Measurements from ENCODE around the gene BCL2A1. TPM values are rescaled to one million over a fixed set of nuclear protein-coding genes. Genes with fewer than 3 reads are reported as not detected.

Gene BCL2A1
- total RNA-seq, 1 experiment from 2014 or later = not detected

DNA sequence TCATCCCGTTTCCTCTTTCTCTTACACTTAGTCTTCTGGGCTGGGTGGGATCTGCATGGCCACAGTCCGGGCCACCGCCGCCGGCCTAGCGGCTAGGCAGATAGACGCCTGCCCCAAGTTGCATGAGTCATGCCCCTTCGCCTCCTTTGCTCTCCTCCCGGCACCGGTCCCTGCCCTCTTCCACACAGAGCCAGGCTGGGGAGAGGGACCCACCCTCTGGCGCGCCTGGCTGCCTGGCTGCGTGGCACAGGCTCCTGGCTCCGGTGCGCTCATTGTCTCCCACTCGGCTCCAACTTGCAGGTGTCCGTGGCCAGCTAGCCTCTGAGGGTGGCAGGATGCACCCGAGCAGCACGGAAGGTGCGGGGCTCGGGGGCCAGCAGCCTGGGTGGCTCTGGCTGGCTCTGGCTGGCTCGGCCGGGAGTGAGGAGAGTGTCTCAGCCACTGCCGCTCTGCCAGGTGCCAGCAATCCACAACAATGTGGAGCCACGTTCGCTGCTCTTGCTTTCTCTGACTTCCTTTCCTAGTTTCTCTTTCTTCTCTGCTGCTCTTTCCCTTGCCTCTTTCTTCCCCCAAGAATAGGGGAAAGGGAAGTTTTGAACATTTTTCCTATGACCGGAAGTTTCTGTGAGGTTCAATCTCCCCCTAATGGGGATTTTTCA, 51.8 kb downstream of the BCL2A1 start:
- Histone ChIP-seq H3K14ac (ENCODE audit: insufficient read depth, low read length) (no peak overlapping the region), H3K79me2 (ENCODE audit: insufficient read depth, low read length) (peaks cover 15% of the 10 kb centered on the region; the same call in 1 of the 2 replicates), H3K9ac (ENCODE audit: extremely low read depth, insufficient read length, low read length) (peak overlapping the region; percentile 63), H3K18ac (ENCODE audit: insufficient read length, low read depth, low read length) (no peak overlapping the region), H3K4me1 (ENCODE audit: insufficient read depth, low read length) (no peaks in the 10 kb centered on the region), H4K20me1 (ENCODE audit: control insufficient read depth, insufficient read depth, insufficient read length) (no peaks in the 10 kb centered on the region), H2BK20ac (ENCODE audit: low read depth, low read length, poor library complexity, severe bottlenecking) (no peak overlapping the region), H4K91ac (ENCODE audit: insufficient read length, low read depth, low read length) (no peak overlapping the region), H3K9me3 (ENCODE audit: control insufficient read depth, low read depth, low read length) (peaks cover 14% of the 10 kb centered on the region), H3K79me1 (ENCODE audit: insufficient read depth, low read depth, low read length, poor library complexity, severe bottlenecking) (no peaks in the 10 kb centered on the region), H2BK120ac (ENCODE audit: low read depth, low read length, poor library complexity, severe bottlenecking) (no peak overlapping the region), H3K27ac (ENCODE audit: insufficient read length, low read depth, low read length) (peak overlapping the region; percentile 78), H2AK5ac (ENCODE audit: insufficient read length, low read length) (no peak overlapping the region), H3K56ac (ENCODE audit: insufficient read length, low read depth, low read length) (no peak overlapping the region), H3K4ac (ENCODE audit: low read depth, low read length) (no peak overlapping the region), H3K4me2 (ENCODE audit: insufficient read depth, insufficient read length, low read length) (peak overlapping the region; percentile 24), H3T11ph (ENCODE audit: low read length) (no peak overlapping the region), H2AFZ (ENCODE audit: low read length) (no peak overlapping the region), H3K27me3 (ENCODE audit: insufficient read depth, low read length) (no peaks in the 10 kb centered on the region), H2BK5ac (ENCODE audit: insufficient read length, low read length) (no peak overlapping the region), H2BK15ac (ENCODE audit: low read depth, low read length) (no peak overlapping the region), H3K23ac (ENCODE audit: insufficient read length, low read depth, low read length) (no peak overlapping the region), H2BK12ac (ENCODE audit: insufficient read length, low read depth, low read length) (no peak overlapping the region), H4K5ac (ENCODE audit: insufficient read length, low read depth, low read length) (no peak overlapping the region), H4K8ac (replicated peaks; ENCODE audit: insufficient read length, low read depth, low read length) (no peak overlapping the region), H3K23me2 (ENCODE audit: insufficient read length, low read depth, low read length, poor library complexity, severe bottlenecking) (peaks cover 7% of the 10 kb centered on the region)
- WGBS (ENCODE audit: extremely low coverage, insufficient read length, low lambda C conversion rate) = no CpG with 5 or more reads among the region's 27 CpGs
- peak overlapping the region in 2 of 3 experiments; percentile 6 to 96; a peak in 4 of 7 replicates for H3K27ac Mint-ChIP-seq
- TF ChIP-seq, protein P1, sequence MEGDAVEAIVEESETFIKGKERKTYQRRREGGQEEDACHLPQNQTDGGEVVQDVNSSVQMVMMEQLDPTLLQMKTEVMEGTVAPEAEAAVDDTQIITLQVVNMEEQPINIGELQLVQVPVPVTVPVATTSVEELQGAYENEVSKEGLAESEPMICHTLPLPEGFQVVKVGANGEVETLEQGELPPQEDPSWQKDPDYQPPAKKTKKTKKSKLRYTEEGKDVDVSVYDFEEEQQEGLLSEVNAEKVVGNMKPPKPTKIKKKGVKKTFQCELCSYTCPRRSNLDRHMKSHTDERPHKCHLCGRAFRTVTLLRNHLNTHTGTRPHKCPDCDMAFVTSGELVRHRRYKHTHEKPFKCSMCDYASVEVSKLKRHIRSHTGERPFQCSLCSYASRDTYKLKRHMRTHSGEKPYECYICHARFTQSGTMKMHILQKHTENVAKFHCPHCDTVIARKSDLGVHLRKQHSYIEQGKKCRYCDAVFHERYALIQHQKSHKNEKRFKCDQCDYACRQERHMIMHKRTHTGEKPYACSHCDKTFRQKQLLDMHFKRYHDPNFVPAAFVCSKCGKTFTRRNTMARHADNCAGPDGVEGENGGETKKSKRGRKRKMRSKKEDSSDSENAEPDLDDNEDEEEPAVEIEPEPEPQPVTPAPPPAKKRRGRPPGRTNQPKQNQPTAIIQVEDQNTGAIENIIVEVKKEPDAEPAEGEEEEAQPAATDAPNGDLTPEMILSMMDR (conservative IDR thresholded peaks at IDR 0.05) = no peak
- peaks cover 11 to 20% of the 10 kb centered on the region in 2 experiments for H3K4me1 Mint-ChIP-seq
- H3K4me3 Mint-ChIP-seq = peak overlapping the region in 1 of 2 experiments; percentile 37; a peak in 2 of 5 replicates
- no peaks in the 10 kb centered on the region; the same call in 1 of the 2 replicates for H3K27me3 Mint-ChIP-seq (ENCODE audit: low read depth)
- peak; percentile 86 for DNase-seq
- H3K9me3 Mint-ChIP-seq = peaks cover 75% of the 10 kb centered on the region in 2 experiments
- H3K36me3 Mint-ChIP-seq (ENCODE audit: insufficient read depth in 1 of 3, low read depth in 3 of 3) = peaks cover 79 to 83% (median 80%) of the 10 kb centered on the region in 3 experiments
